H9 (cell line): ENCODE results near the gene ZNF217. TPM values are rescaled to one million over a fixed set of nuclear protein-coding genes. Genes with fewer than 3 reads are reported as not detected.
A peak's percentile ranks its signal among the peaks of the same experiment; 100 is the strongest.

Experiments
- DNase-seq: peaks from one replicate; pipeline ENCODE4 v3.0.0-alpha.2; 2017
- H2AFZ ChIP-seq: one replicate; pipeline ENCODE4 v1.6.1; 2013; ENCODE audit warnings: mild to moderate bottlenecking, low read length, control low read depth, moderate library complexity
- H2AK5ac ChIP-seq: 2 replicates; pipeline ENCODE4 v1.6.1; 2013; ENCODE audit warnings: low read length, control low read depth, mixed read lengths; ENCODE audit not compliant: insufficient read length
- H2BK120ac ChIP-seq: one replicate; pipeline ENCODE4 v1.6.1; 2013; ENCODE audit warnings: low read depth, mild to moderate bottlenecking, low read length, control low read depth, inconsistent platforms; ENCODE audit not compliant: poor library complexity, severe bottlenecking
- H2BK12ac ChIP-seq: 2 replicates; pipeline ENCODE4 v1.6.1; 2013; ENCODE audit warnings: low read length, control low read depth, mixed read lengths, low read depth; ENCODE audit not compliant: insufficient read length
- H2BK15ac ChIP-seq: 2 replicates; pipeline ENCODE4 v1.6.1; 2013; ENCODE audit warnings: low read depth, low read length, control low read depth
- H2BK20ac ChIP-seq: one replicate; pipeline ENCODE4 v1.6.1; 2013; ENCODE audit warnings: low read depth, mild to moderate bottlenecking, low read length, control low read depth, inconsistent platforms; ENCODE audit not compliant: poor library complexity, severe bottlenecking
- H2BK5ac ChIP-seq: 2 replicates; pipeline ENCODE4 v1.6.1; 2013; ENCODE audit warnings: low read length, control low read depth, mixed read lengths; ENCODE audit not compliant: insufficient read length
- H3K14ac ChIP-seq: 2 replicates; pipeline ENCODE4 v1.6.1; 2013; ENCODE audit warnings: low read length, control low read depth; ENCODE audit not compliant: insufficient read depth
- H3K18ac ChIP-seq: 2 replicates; pipeline ENCODE4 v1.6.1; 2013; ENCODE audit warnings: low read depth, mild to moderate bottlenecking, mixed read lengths, low read length, control low read depth; ENCODE audit not compliant: insufficient read length
- H3K23ac ChIP-seq: 2 replicates; pipeline ENCODE4 v1.6.1; 2013; ENCODE audit warnings: low read length, control low read depth, mixed read lengths, low read depth; ENCODE audit not compliant: insufficient read length
- H3K23me2 ChIP-seq: 2 replicates; pipeline ENCODE4 v1.6.1; 2013; ENCODE audit warnings: low read depth, mild to moderate bottlenecking, mixed read lengths, low read length, control low read depth; ENCODE audit not compliant: insufficient read length, poor library complexity, severe bottlenecking
- H3K27ac ChIP-seq: 2 replicates; pipeline ENCODE4 v1.5.1; 2013; ENCODE audit warnings: low read length, control low read depth, mixed read lengths, low read depth; ENCODE audit not compliant: insufficient read length
- H3K27me3 ChIP-seq: 2 replicates; pipeline ENCODE4 v1.6.1; 2013; ENCODE audit warnings: low read length, control low read depth, inconsistent platforms; ENCODE audit not compliant: insufficient read depth
- H3K4ac ChIP-seq: 2 replicates; pipeline ENCODE4 v1.6.1; 2013; ENCODE audit warnings: low read depth, mild to moderate bottlenecking, control low read depth, inconsistent platforms, low read length, moderate library complexity
- H3K4me1 ChIP-seq: 2 replicates; pipeline ENCODE4 v1.6.1; 2013; ENCODE audit warnings: low read length, control low read depth, inconsistent platforms; ENCODE audit not compliant: insufficient read depth
- H3K4me2 ChIP-seq: 2 replicates; pipeline ENCODE4 v1.6.1; 2013; ENCODE audit warnings: low read length, control low read depth, mixed read lengths; ENCODE audit not compliant: insufficient read length, insufficient read depth
- H3K56ac ChIP-seq: 2 replicates; pipeline ENCODE4 v1.6.1; 2013; ENCODE audit warnings: low read depth, mild to moderate bottlenecking, mixed read lengths, low read length, control low read depth; ENCODE audit not compliant: insufficient read length
- H3K79me1 ChIP-seq: 2 replicates; pipeline ENCODE4 v1.6.1; 2013; ENCODE audit warnings: low read depth, mild to moderate bottlenecking, moderate library complexity, low read length, control low read depth, inconsistent platforms; ENCODE audit not compliant: insufficient read depth, poor library complexity, severe bottlenecking
- H3K79me2 ChIP-seq: 2 replicates; pipeline ENCODE4 v1.6.1; 2013; ENCODE audit warnings: low read length, control low read depth, inconsistent platforms; ENCODE audit not compliant: insufficient read depth
- H3K9ac ChIP-seq: 2 replicates; pipeline ENCODE4 v1.6.1; 2013; ENCODE audit warnings: low read length, control low read depth, mixed read lengths; ENCODE audit not compliant: insufficient read length; ENCODE audit errors: extremely low read depth
- H3K9me3 ChIP-seq: one replicate; pipeline ENCODE4 v1.6.1; 2013; ENCODE audit warnings: low read depth, low read length, inconsistent platforms; ENCODE audit not compliant: control insufficient read depth
- H3T11ph ChIP-seq: one replicate; pipeline ENCODE4 v1.6.1; 2013; ENCODE audit warnings: mild to moderate bottlenecking, low read length, control low read depth, inconsistent platforms
- H4K20me1 ChIP-seq: one replicate; pipeline ENCODE4 v1.6.1; 2013; ENCODE audit not compliant: control insufficient read depth, insufficient read length, insufficient read depth
- H4K5ac ChIP-seq: 2 replicates; pipeline ENCODE4 v1.6.1; 2013; ENCODE audit warnings: low read depth, mild to moderate bottlenecking, mixed read lengths, low read length, control low read depth; ENCODE audit not compliant: insufficient read length
- H4K8ac ChIP-seq: replicated peaks from 2 replicates; pipeline ENCODE4 v1.6.1; 2013; ENCODE audit warnings: low read length, control low read depth, mixed read lengths, low read depth; ENCODE audit not compliant: insufficient read length
- H4K91ac ChIP-seq: 2 replicates; pipeline ENCODE4 v1.6.1; 2013; ENCODE audit warnings: low read depth, mild to moderate bottlenecking, moderate library complexity, mixed read lengths, low read length, control low read depth; ENCODE audit not compliant: insufficient read length
- H3K27ac Mint-ChIP-seq, 3 experiments: 2 replicates in 2 of 3; 3 replicates in 1 of 3; pipeline ENCODE4 v1.8.0; 2020 to 2021; ENCODE audit warnings: mixed read lengths in 3 of 3, mild to moderate bottlenecking in 1 of 3, moderate library complexity in 1 of 3
- H3K27me3 Mint-ChIP-seq: 2 replicates; pipeline ENCODE4 v1.8.0; 2021; ENCODE audit warnings: low read depth, mild to moderate bottlenecking, moderate library complexity, mixed read lengths
- H3K36me3 Mint-ChIP-seq, 3 experiments: 2 replicates in 2 of 3; 3 replicates in 1 of 3; pipeline ENCODE4 v1.8.0; 2020 to 2021; ENCODE audit warnings: low read depth in 3 of 3, mixed read lengths in 3 of 3; ENCODE audit not compliant: insufficient read depth in 1 of 3
- H3K4me1 Mint-ChIP-seq, 2 experiments: 2 replicates each; pipeline ENCODE4 v1.8.0; 2020; ENCODE audit warnings: mixed read lengths in 2 of 2
- H3K4me3 Mint-ChIP-seq, 2 experiments: 2 replicates in 1 of 2; 3 replicates in 1 of 2; pipeline ENCODE4 v1.8.0; 2020 to 2021; ENCODE audit warnings: mild to moderate bottlenecking in 2 of 2, mixed read lengths in 2 of 2, moderate library complexity in 1 of 2
- H3K9me3 Mint-ChIP-seq, 2 experiments: 2 replicates in 1 of 2; 3 replicates in 1 of 2; pipeline ENCODE4 v1.8.0; 2020; ENCODE audit warnings: mild to moderate bottlenecking in 2 of 2, mixed read lengths in 2 of 2, moderate library complexity in 1 of 2
- CTCF ChIP-seq: fragments of 200-600 bp; sonication (generic); conservative IDR thresholded peaks from 3 replicates; pipeline ENCODE4 v1.8.0; 2021; ENCODE audit warnings: antibody characterized with exemption, mild to moderate bottlenecking
- WGBS: extraction: QIAGEN DNeasy Blood & Tissue Kit; methylation state at CpG from one replicate; pipeline ENCODE4 v1.1.7; 2013; ENCODE audit warnings: missing lambda C conversion rate, low lambda C conversion rate, mixed read lengths; ENCODE audit not compliant: insufficient read length; ENCODE audit errors: extremely low coverage; 5-methylcytosine and 5-hydroxymethylcytosine counted together
- total RNA-seq: library from RNA; stranded (reverse); gene quantifications from 2 replicates; pipeline ENCODE4 v1.2.1, GENCODE V29; 2021

ZNF217 gene
- total RNA-seq, 1 experiment from 2014 or later = 82.8 TPM

GRCh38 chr20:53579581-53580375, 13.9 kb downstream of the ZNF217 start:
- Histone ChIP-seq H3K18ac (no peak overlapping the region), H2BK20ac (no peak overlapping the region), H3K27me3 (no peaks in the 10 kb centered on the region), H4K91ac (no peak overlapping the region), H3K79me2 (peaks cover 63% of the 10 kb centered on the region), H2AFZ (no peak overlapping the region), H3K79me1 (peaks cover 9% of the 10 kb centered on the region), H2BK12ac (no peak overlapping the region), H3K9ac (no peak overlapping the region), H3K27ac (no peak overlapping the region), H3K56ac (no peak overlapping the region), H2BK5ac (no peak overlapping the region), H3K4ac (no peak overlapping the region), H3K4me1 (no peaks in the 10 kb centered on the region), H4K5ac (no peak overlapping the region), H3K14ac (no peak overlapping the region), H3K23me2 (no peaks in the 10 kb centered on the region), H4K8ac (no peak overlapping the region), H4K20me1 (no peaks in the 10 kb centered on the region), H3T11ph (no peak overlapping the region), H3K4me2 (no peak overlapping the region), H2AK5ac (no peak overlapping the region), H3K9me3 (no peaks in the 10 kb centered on the region), H2BK15ac (no peak overlapping the region), H3K23ac (no peak overlapping the region), H2BK120ac (no peak overlapping the region)
- H3K4me3 Mint-ChIP-seq = no peak overlapping the region
- WGBS = no CpG with 5 or more reads among the region's 10 CpGs
- peak overlapping the region in 2 of 3 experiments; percentile 23 to 95; a peak in 5 of 7 replicates for H3K27ac Mint-ChIP-seq
- TF ChIP-seq CTCF = no peak
- H3K4me1 Mint-ChIP-seq = peaks cover 59 to 79% of the 10 kb centered on the region in 2 experiments
- no peaks in the 10 kb centered on the region for H3K9me3 Mint-ChIP-seq
- peaks cover 48 to 77% (median 63%) of the 10 kb centered on the region in 3 experiments for H3K36me3 Mint-ChIP-seq
- DNase-seq = no peak
- H3K27me3 Mint-ChIP-seq = no peaks in the 10 kb centered on the region
